Keratinocyte (primary cell): ENCODE results near the gene NLGN2. TPM values are rescaled to one million over a fixed set of nuclear protein-coding genes. Genes with fewer than 3 reads are reported as not detected.
A peak's percentile ranks its signal among the peaks of the same experiment; 100 is the strongest.

ENCODE experiments used
- DNase-seq: peaks from one replicate; pipeline ENCODE4 v3.0.0-alpha.2; 2011; ENCODE audit warnings: low read depth, missing footprints, low spot score
- FAIRE-seq: peaks from 2 replicates; lab custom pipeline; 2011; peaks lifted over from hg19 to GRCh38; lab: Jason Lieb, UNC
- H2AFZ ChIP-seq: 2 replicates; pipeline ENCODE4 v1.6.0; 2012; ENCODE audit warnings: low read length, control low read depth, inconsistent platforms; ENCODE audit not compliant: control insufficient read depth
- H3K27ac ChIP-seq: 2 replicates; pipeline ENCODE4 v1.5.1; 2011; ENCODE audit warnings: low read length; ENCODE audit not compliant: control insufficient read depth, insufficient read depth
- H3K27me3 ChIP-seq: 3 replicates; pipeline ENCODE4 v1.6.0; 2011; ENCODE audit warnings: low read length; ENCODE audit not compliant: control insufficient read depth, insufficient read depth; ENCODE audit errors: extremely low read depth
- H3K36me3 ChIP-seq, 2 experiments: 2 replicates in 1 of 2; 3 replicates in 1 of 2; pipeline ENCODE4 v1.5.1; 2011; ENCODE audit warnings: low read length in 2 of 2, mild to moderate bottlenecking in 1 of 2; ENCODE audit not compliant: control insufficient read depth in 2 of 2, insufficient read depth in 2 of 2; ENCODE audit errors: extremely low read depth in 1 of 2
- H3K4me1 ChIP-seq: 3 replicates; pipeline ENCODE4 v1.5.1; 2011; ENCODE audit warnings: low read length; ENCODE audit not compliant: control insufficient read depth, insufficient read depth; ENCODE audit errors: extremely low read depth
- H3K4me2 ChIP-seq: 3 replicates; pipeline ENCODE4 v1.6.0; 2011; ENCODE audit warnings: low read depth, low read length; ENCODE audit not compliant: control insufficient read depth, insufficient read depth; ENCODE audit errors: extremely low read depth
- H3K4me3 ChIP-seq, 3 experiments: fragments of 200-600 bp in 1 of 3; sonication (generic) in 1 of 3; 2 replicates in 2 of 3; 3 replicates in 1 of 3; pipeline ENCODE4 v1.5.1; 2011 to 2016; ENCODE audit warnings: low read length in 3 of 3, mild to moderate bottlenecking in 3 of 3, control low read depth in 2 of 3, inconsistent platforms in 1 of 3, low read depth in 1 of 3, mixed read lengths in 1 of 3, mixed run types in 1 of 3, moderate library complexity in 1 of 3; ENCODE audit not compliant: control insufficient read depth in 2 of 3, insufficient read depth in 2 of 3; ENCODE audit errors: extremely low read depth in 1 of 3
- H3K79me2 ChIP-seq: 2 replicates; pipeline ENCODE4 v1.6.0; 2012; ENCODE audit warnings: low read length; ENCODE audit not compliant: control insufficient read depth, insufficient read depth
- H3K9ac ChIP-seq: 3 replicates; pipeline ENCODE4 v1.6.0; 2011; ENCODE audit warnings: low read length; ENCODE audit not compliant: control insufficient read depth, insufficient read depth; ENCODE audit errors: extremely low read depth
- H3K9me1 ChIP-seq: 3 replicates; pipeline ENCODE4 v1.6.0; 2011; ENCODE audit warnings: low read length; ENCODE audit not compliant: control insufficient read depth, insufficient read depth; ENCODE audit errors: extremely low read depth
- H3K9me3 ChIP-seq: 2 replicates; pipeline ENCODE4 v1.5.1; 2012; ENCODE audit warnings: low read depth, low read length; ENCODE audit not compliant: control insufficient read depth
- H4K20me1 ChIP-seq: 3 replicates; pipeline ENCODE4 v1.6.0; 2011; ENCODE audit warnings: low read length; ENCODE audit not compliant: control insufficient read depth, insufficient read depth; ENCODE audit errors: extremely low read depth
- CTCF ChIP-seq, 3 experiments: IDR thresholded peaks in 1 of 3; conservative IDR thresholded peaks in 1 of 3; optimal IDR thresholded peaks in 1 of 3; 2 replicates in 2 of 3; 3 replicates in 1 of 3; pipeline versions ENCODE3 to v1.5.1; 2011; ENCODE audit warnings: low read length in 3 of 3, mild to moderate bottlenecking in 3 of 3, moderate library complexity in 2 of 3, control low read depth in 1 of 3, inconsistent platforms in 1 of 3; ENCODE audit not compliant: insufficient read depth in 2 of 3; ENCODE audit errors: extremely low read depth in 1 of 3
- EZH2 ChIP-seq: IDR thresholded peaks from one replicate; pipeline ENCODE4 v1.6.1; 2012; ENCODE audit warnings: inconsistent platforms, mild to moderate bottlenecking, low read length, moderate library complexity
- dilution Hi-C: fragments of 300-500 bp; cut with MboI; formaldehyde crosslinking; loops from one replicate; pipeline ENCODE4 v1.7.0; 2020; ENCODE audit warnings: low sequenced_read_pairs; ENCODE audit not compliant: extremely low pct_ligation_motif_present
- polyA minus RNA-seq, 3 experiments: library from RNA; depleted of rRNA, polyadenylated mRNA; stranded (reverse); fragments of >200 nt; gene quantifications; 1 replicate in 1 of 3; 2 replicates in 1 of 3; 3 replicates in 1 of 3; pipeline ENCODE4 v1.2.3, GENCODE V29; 2011
- polyA plus RNA-seq, 5 experiments: library from polyadenylated mRNA; depleted of rRNA in 3 of 5; stranded (reverse) in 3 of 5; stranded (forward) in 1 of 5; unstranded in 1 of 5; fragments of >200 nt; gene quantifications; 1 replicate in 1 of 5; 2 replicates in 3 of 5; 3 replicates in 1 of 5; pipeline versions ENCODE4 v1.2.1 to v1.2.3, GENCODE V29; 2011 to 2012; ENCODE audit warnings: missing spikeins in 2 of 5, low read depth in 1 of 5, low replicate concordance in 1 of 5

NLGN2 gene
- polyA plus RNA-seq: 2.5 to 4.9 TPM (median 4.8 TPM) in 3 replicates
- 1.8 TPM for polyA plus RNA-seq (2011; ENCODE audit: low read depth)
- polyA plus RNA-seq (2011; cell fraction: cytosol; rRNA removed): 1.4 and 3.1 TPM in 2 replicates
- 21.2 and 36.3 TPM in 2 replicates for polyA plus RNA-seq (2011; cell fraction: nucleus; rRNA removed)
- 7.2 and 11.1 TPM in 2 replicates for polyA plus RNA-seq (2012; ENCODE audit: low replicate concordance)
- polyA minus RNA-seq: 2.7 to 14.2 TPM (median 5.1 TPM) in 3 replicates
- 3.5 TPM for polyA minus RNA-seq (2011; cell fraction: cytosol; rRNA and poly(A)+ RNA removed)
- polyA minus RNA-seq (2011; cell fraction: nucleus; rRNA and poly(A)+ RNA removed): 7.0 and 12.2 TPM in 2 replicates

DNA sequence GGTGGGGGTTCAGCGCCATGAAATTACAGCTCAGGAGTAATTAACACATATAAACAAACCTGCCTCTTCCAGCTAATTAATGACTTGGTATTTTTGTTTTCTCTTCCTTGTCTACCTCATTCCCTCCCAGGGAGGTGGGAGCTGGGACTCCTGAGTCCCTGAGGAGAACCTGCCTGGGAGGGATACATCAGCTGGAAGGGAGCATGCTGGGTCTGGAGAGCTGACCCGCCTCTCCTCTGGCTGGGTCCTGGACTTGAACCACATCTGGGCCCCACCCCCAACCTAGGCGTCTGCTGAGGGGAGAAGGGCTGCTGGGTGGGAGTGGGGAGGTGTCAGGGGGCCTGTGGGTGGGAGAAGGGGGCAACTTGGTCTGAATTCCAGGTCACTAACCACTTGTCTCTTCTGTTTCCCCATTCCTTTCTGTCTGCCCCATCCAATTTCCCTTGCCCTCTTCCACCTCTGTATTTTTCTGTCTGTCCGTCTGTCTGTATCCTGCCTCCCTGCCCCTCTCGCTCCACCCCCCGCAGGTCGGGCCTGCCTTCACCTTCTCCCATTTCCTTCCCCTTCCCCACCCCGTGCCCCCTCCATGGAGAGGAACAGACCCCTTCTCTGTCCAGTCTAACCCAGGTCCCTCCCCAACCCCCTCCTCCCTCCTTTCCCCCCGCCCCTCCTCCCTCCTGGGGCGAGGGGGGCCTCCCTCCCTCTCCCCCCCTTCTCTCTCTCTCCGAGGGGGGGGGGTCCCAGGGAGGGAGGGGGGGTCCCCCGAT is at the start of gene NLGN2:
NLGN2 (plus strand) TSS at position 361 of the 767 bp plus-strand sequence. CDS start 411 bp downstream, outside the sequence.
- H3K4me2 ChIP-seq: no peak within 1 kb of the TSS
- no peaks in the 10 kb centered on the region for H3K9me1 ChIP-seq
- no peak within 1 kb of the TSS for H3K27ac ChIP-seq
- no peak for DNase-seq
- no peak within 1 kb of the TSS for H3K9ac ChIP-seq
- TF ChIP-seq EZH2 (no peak), CTCF (optimal IDR thresholded peaks at IDR 0.05 in 1 of 3, IDR thresholded peaks at IDR 0.05 in 1 of 3, conservative IDR thresholded peaks at IDR 0.05 in 1 of 3; ENCODE audit: extremely low read depth in 1 of 3, insufficient read depth in 2 of 3, low read length in 3 of 3) (no peak)
- no peak within 1 kb of the TSS for H3K4me3 ChIP-seq
- no peaks in the 10 kb centered on the region for H3K9me3 ChIP-seq
- FAIRE-seq: no peak
- H4K20me1 ChIP-seq: no peaks in the 10 kb centered on the region
- H3K4me1 ChIP-seq: peaks cover 15% of the 10 kb centered on the region
- H3K36me3 ChIP-seq: peaks cover 0 to 4% of the 10 kb centered on the region in 2 experiments
- peaks cover 5% of the 10 kb centered on the region for H3K79me2 ChIP-seq
- H3K27me3 ChIP-seq: no peaks in the 10 kb centered on the region
- no peak within 1 kb of the TSS for H2AFZ ChIP-seq
- dilution Hi-C loops: no loop called here

DNA sequence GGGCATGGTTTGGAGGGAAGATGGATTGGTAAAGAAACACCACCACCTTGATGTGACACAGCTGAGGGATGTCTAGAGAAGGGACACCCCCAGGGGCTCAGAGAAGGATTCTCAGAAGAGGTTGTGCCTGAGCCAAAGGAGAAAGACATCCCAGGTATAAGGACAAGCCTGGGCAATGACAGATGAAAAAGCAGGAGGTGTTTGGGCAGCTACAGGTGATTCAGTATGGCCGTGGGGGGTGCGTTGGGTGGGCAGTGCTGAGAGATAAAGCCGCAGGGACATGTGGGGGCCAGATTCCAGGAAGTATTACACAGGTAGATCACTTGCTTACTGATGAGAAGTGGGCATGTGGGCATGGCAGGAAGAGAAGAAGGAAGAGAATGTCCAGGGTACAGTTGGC is 45.7 kb upstream of the NLGN2 start:
- H2AFZ ChIP-seq: peak overlapping the region; percentile 69
- peak overlapping the region; percentile 51 for H3K4me2 ChIP-seq
- peaks cover 12% of the 10 kb centered on the region for H3K4me1 ChIP-seq
- H3K36me3 ChIP-seq: no peaks in the 10 kb centered on the region
- no peak overlapping the region for H3K27ac ChIP-seq
- FAIRE-seq (peak; percentile 91), DNase-seq (no peak)
- dilution Hi-C loops: no loop called here
- H3K79me2 ChIP-seq: no peaks in the 10 kb centered on the region
- TF ChIP-seq CTCF (optimal IDR thresholded peaks at IDR 0.05 in 1 of 3, IDR thresholded peaks at IDR 0.05 in 1 of 3, conservative IDR thresholded peaks at IDR 0.05 in 1 of 3; ENCODE audit: extremely low read depth in 1 of 3, insufficient read depth in 2 of 3, low read length in 3 of 3) (no peak), EZH2 (no peak)
- H3K9me3 ChIP-seq: no peaks in the 10 kb centered on the region
- no peak overlapping the region for H3K9ac ChIP-seq
- no peaks in the 10 kb centered on the region for H4K20me1 ChIP-seq
- H3K4me3 ChIP-seq: no peak overlapping the region
- H3K9me1 ChIP-seq: no peaks in the 10 kb centered on the region
- H3K27me3 ChIP-seq: no peaks in the 10 kb centered on the region
